GM12801 (cell line): Measurements from ENCODE around the gene CYP4F12.

Experiments
- TF ChIP-seq, protein P1 (sequence below): IDR thresholded peaks from one replicate; pipeline ENCODE4 v1.5.1; 2011; ENCODE audit warnings: control low read depth; ENCODE audit not compliant: insufficient read length; ENCODE audit errors: extremely low read depth

The CYP4F12 gene, protein sequence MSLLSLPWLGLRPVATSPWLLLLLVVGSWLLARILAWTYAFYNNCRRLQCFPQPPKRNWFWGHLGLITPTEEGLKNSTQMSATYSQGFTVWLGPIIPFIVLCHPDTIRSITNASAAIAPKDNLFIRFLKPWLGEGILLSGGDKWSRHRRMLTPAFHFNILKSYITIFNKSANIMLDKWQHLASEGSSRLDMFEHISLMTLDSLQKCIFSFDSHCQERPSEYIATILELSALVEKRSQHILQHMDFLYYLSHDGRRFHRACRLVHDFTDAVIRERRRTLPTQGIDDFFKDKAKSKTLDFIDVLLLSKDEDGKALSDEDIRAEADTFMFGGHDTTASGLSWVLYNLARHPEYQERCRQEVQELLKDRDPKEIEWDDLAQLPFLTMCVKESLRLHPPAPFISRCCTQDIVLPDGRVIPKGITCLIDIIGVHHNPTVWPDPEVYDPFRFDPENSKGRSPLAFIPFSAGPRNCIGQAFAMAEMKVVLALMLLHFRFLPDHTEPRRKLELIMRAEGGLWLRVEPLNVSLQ

DNA sequence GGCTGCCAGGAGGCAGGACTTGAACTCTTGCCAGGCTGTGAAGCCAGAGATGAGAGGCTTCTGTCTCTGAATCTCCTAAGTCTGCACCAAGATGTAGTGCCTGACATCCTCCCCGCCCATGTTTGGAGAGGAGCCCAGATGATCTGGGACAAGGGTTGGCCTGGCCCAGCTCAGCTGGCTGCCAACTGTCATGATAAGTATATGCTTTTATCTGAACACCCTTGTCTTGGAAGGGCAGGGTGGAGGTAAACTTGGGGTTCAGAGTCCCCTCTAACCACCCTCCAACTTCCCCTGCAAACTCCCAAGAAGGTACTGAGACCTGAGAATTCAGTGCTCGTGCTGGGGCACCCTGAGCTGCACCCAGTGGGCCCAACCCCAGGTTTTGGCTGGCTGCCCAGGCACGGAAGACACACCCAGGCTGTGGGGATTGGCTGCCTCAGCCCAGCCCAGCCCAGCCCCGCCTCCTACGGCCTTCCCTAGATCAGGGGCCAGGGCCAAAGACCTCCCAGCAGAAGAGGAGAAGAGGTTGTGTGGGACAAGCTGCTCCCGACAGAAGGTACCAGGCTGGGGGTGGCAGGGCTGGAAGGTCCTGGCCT, at the start of gene CYP4F12:
Gene CYP4F12, plus strand, starts transcription at position 508 of the 596 bp plus-strand sequence. CDS start 443 bp downstream, outside the sequence.
- TF ChIP-seq, protein P1, sequence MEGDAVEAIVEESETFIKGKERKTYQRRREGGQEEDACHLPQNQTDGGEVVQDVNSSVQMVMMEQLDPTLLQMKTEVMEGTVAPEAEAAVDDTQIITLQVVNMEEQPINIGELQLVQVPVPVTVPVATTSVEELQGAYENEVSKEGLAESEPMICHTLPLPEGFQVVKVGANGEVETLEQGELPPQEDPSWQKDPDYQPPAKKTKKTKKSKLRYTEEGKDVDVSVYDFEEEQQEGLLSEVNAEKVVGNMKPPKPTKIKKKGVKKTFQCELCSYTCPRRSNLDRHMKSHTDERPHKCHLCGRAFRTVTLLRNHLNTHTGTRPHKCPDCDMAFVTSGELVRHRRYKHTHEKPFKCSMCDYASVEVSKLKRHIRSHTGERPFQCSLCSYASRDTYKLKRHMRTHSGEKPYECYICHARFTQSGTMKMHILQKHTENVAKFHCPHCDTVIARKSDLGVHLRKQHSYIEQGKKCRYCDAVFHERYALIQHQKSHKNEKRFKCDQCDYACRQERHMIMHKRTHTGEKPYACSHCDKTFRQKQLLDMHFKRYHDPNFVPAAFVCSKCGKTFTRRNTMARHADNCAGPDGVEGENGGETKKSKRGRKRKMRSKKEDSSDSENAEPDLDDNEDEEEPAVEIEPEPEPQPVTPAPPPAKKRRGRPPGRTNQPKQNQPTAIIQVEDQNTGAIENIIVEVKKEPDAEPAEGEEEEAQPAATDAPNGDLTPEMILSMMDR = no peak

DNA sequence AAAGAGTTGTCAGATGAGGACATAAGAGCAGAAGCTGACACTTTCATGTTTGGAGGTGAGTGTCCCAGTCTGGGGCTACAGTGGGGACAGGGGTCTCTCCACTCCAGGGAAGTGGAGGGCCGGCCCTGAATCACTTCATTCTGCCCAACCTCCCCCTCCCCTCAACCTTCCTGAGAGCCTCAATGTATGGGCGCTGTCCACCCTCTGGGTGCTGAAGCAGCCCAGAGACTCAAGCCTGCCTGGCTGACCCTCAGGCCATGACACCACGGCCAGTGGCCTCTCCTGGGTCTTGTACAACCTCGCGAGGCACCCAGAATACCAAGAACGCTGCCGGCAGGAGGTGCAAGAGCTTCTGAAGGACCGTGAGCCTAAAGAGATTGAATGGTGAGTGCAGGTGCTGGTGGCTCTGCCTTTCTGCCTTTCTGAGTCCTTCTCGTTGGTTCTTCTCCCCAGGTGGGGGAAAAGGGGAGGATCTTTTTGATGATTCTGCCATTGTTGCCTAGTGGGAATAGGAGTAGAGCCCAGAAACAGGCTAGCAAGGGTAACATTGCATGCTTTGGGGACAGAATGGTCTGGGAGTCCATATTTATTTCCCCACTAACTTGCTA, 49.1 kb upstream of the CYP4F12 start:
- TF ChIP-seq, protein P1 = no peak

GRCh38 chr19:15628236-15629002, 44.5 kb upstream of the CYP4F12 start:
- TF ChIP-seq, protein P1 = no peak

DNA sequence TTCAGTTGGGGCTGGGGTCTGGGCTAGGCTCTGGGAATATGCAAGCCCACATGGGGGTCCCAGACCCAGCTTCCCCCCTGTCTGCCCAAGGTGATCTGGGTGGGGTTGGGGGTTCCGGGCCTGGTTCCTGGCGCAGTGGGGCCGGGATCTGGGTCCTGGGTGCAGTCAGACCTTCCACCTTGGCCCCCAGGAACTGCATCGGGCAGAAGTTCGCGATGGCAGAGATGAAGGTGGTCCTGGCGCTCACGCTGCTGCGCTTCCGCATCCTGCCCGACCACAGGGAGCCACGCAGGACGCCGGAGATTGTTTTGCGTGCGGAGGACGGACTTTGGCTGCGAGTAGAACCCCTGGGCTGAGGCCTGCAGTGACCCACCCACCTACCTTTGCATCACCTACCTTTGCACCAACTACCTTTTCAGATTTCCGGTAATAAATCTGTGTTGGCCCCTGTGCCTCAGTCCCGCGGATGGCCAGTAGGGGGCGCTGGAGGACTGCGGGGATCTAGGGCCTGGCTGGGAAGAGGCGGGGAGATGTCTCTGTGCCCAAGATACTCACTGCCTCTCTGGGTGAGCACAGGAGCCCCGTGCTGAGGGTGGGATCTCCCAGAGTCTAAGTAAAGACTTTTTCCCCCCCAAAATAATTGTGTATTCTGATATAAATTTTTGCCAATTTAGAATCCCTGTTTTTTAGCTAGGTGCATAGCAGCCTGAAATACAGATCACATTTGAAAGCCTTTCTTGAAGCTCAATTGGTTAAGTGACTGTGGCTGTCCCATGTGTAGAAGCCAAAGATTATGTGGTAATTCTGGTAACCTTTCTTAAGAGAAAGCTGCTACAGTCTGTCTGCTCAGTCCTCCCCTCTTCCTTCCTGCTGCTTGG, 43.6 kb upstream of the CYP4F12 start:
- TF ChIP-seq, protein P1 = no peak

DNA sequence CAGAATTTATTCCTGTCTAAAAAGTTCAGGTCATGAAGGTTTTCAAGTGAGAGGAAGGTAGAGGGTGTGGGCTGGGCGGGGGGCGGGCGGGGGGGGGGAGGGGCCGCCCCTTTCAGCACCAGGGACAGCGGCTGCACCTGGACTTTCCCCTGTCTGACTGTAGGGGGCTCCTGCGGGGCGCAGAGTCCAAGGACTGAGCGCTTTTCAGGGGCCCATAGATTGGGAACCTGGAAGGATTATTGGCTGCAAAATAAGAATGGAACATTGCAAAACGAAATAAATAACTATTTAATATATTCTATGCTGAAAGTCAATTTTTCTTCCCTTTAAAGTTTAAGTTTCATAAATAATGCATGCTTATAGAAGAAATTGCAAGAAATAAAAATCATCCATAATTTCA, 41.1 kb upstream of the CYP4F12 start:
- TF ChIP-seq, protein P1 = no peak

DNA sequence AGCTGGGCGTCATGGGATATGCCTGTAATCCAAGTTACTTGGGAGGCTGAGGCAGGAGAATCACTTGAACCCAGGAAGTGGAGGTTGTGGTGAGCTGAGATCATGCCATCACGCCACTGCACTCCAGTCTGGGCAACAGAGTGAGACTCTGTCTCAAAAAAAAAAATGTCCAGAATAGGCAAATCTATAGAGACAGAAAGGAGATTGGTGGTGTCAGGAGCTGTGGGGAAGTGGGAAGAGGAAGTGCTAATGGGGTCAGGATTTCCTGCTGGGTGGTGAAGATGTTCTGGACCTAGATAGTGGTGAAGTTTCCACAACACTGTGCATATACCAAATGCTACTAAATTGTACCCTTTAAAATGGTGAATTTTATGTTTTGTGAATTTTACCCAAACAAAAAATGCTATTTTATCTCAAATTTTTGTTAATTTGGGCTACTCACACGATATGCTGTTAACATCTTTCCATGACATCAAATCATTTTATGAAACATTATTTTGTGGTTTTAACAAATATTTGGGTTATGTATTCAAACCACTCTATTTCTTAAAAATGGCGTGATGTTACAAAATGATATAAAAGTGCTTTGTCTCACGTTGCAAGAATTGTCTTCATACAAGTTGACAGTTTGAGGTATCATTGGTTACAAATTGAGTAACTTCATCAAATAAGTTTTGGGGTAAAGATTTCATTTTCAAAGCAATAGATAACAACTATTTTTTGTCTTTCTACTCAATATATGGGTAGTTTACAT, 39.6 kb upstream of the CYP4F12 start:
- TF ChIP-seq, protein P1 = no peak
